CD4-positive, alpha-beta T cell treated with Interleukin-21 for 1 hour (primary cell): ENCODE data around the gene C6orf89.

Experiments used
- DNase-seq: peaks from one replicate; pipeline ENCODE4 v3.0.0-alpha.2; 2020

The C6orf89 gene

DNA sequence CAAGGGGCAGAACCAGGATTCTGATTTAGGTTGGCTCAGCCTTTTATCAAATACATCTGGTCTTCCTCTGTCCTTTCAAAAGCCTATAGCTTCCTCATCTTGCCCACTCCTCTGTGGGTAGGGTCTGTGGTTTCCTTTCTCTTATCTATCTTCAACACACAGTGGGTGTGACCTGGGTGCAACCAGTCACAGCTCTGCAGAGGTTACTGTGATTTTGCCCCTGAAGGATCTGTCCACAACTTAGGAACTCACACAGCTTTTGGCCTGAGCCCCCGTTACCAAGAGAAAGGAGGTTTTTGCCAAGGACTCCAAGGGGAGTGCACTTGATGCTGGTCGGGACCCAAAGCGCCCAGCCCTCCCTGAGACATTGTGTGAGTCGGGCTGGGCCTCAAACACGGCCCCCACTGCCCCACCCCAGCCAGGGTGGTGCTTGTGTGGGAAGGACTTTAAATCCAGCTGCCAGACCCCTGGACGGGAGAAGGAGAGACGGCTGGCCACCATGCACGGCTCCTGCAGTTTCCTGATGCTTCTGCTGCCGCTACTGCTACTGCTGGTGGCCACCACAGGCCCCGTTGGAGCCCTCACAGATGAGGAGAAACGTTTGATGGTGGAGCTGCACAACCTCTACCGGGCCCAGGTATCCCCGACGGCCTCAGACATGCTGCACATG lies 68.6 kb downstream of the C6orf89 start, which contains the start of gene PI16:
PI16 (plus strand) TSS at position 477 of the 670 bp plus-strand sequence; CDS start at position 500, 23 bp downstream.
- DNase-seq = peak; percentile 56

GRCh38 chr6:36955136-36955535 lies 69.4 kb downstream of the C6orf89 start:
- no peak for DNase-seq

- no peak for DNase-seq
These were observed 70.1 kb downstream of the C6orf89 start for GRCh38 chr6:36955671-36956445.

GRCh38 chr6:36956446-36956820 lies 70.7 kb downstream of the C6orf89 start:
- DNase-seq = no peak

- DNase-seq = no peak
These were observed 72.1 kb downstream of the C6orf89 start for GRCh38 chr6:36957773-36958271.

- no peak for DNase-seq
These were observed 73.2 kb downstream of the C6orf89 start for GRCh38 chr6:36958775-36959554.

DNA sequence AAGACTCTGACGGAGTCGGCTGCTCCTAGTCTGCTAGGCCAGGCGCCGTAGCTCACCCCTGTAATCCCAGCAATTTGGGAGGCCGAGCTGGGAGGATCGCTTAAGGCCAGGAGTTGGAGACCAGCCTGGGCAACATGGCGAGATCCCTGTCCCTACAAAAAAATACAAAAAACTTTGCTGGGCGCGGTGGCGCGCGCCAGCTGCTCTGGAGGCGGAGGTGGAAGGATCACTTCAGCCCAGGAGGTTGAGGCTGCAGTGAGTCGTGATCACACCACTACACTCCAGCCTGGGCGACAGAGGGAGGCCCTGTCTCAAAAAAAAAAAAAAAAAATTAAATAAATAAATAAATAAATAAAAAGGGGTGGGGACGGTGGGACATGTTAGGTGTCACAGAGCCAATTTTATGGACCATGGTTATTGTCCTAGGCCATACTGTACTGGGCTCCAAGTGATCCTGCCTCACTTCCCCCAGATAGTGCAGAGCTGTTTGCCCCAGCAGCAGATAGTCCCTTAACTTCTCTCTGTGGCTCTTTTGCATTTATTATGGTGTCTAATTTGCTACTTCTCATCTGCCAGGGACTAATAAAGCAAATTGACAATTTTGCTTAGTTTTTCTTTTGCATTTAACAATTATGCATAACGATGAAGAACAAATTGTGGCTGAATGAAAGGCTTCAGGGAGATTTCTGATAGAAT lies 74.0 kb downstream of the C6orf89 start:
- no peak for DNase-seq

DNA sequence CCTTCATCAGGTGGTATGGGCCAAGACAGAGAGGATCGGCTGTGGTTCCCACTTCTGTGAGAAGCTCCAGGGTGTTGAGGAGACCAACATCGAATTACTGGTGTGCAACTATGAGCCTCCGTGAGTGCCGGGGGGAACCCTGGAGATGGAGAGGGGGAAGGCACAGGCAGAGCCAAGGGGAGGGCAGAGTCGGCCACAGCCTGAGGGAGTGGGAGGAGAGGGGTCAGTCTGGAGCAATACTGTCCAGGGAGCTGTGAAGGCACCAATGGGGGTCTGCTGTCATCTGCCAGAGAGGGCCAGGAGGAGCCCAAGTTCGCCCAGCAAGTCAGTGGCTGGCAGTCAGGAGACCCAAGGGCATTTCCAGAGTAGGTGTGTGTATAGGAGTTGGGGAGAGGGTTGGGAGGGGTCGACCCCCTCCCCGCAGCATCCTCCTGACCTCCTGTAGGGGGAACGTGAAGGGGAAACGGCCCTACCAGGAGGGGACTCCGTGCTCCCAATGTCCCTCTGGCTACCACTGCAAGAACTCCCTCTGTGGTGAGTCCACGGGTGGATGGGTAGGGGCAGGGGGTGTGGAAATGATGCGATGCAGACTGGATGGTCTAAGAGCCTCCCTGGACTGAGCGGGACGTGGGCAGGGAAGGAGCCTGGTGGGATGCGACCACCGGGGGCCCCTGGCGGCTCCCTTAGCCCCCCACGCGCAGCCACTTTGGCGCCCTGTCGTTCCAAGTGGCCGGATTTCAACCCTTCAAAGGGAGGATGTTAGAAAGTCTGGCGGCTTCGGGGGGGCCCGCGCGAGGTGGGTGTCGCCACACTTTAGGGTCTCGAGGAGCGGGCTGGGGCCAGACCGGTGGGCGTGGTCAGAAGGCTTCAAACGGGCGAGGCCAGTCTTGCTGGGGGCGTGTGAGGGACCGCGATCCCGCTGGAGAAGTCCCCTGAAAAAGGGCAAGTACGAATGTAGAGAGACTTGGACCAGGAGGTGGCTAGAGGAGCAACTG lies 76.0 kb downstream of the C6orf89 start:
- DNase-seq = no peak

- DNase-seq = peak; percentile 92
These were observed 77.1 kb downstream of the C6orf89 start for GRCh38 chr6:36962874-36963273.

DNA sequence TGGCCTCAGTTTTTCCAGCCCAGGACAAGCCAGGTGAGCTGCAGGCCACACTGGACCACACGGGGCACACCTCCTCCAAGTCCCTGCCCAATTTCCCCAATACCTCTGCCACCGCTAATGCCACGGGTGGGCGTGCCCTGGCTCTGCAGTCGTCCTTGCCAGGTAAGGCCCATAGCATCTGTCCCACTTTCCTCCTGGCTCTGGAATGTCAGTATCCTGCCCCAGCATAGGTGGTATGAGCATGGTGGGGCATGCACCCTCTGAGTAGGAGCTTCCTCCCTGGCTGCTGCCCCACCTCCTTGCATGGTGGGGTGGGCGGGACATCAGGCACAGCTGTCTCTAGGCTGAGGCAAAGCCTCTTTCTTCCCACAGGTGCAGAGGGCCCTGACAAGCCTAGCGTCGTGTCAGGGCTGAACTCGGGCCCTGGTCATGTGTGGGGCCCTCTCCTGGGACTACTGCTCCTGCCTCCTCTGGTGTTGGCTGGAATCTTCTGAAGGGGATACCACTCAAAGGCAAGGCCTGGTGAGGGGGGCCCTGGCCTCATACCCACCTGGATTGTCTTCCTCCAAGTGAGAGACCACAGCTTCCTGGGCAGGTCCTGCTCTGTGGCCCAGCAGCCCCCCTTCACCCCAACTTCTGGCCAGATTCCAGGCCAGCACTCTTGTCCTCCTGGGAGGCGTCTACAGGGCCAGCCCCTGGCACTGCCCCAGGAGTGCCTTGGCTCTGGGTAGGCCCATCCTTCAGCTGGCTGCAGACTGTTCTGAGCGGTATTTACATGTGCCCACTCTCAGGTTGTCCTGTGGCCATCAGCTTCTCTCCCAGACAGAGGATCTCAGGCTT lies 77.9 kb downstream of the C6orf89 start:
- peak; percentile 65 for DNase-seq

- DNase-seq = no peak
These were observed 78.6 kb downstream of the C6orf89 start for GRCh38 chr6:36964349-36964748.

DNA sequence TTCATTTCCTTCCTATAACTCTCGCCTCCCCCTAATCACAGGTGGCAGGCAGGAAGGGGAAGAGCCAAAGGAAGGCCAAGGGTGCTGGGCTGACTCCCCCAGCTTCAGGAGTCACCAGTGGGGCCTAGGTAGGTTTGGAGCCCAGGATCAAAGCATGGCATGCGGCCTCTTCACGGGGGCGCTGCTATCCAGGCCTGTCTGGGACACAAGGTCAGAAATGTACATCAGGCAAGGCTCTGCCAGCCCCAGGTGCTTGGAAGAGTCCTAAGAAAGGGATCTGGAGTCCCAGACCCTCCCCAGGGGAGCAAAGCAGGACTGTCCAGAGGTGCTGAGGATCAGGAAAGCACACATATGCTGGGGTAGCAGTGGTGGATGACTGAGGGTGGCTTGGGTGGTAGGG lies 79.2 kb downstream of the C6orf89 start:
- DNase-seq = no peak

DNA sequence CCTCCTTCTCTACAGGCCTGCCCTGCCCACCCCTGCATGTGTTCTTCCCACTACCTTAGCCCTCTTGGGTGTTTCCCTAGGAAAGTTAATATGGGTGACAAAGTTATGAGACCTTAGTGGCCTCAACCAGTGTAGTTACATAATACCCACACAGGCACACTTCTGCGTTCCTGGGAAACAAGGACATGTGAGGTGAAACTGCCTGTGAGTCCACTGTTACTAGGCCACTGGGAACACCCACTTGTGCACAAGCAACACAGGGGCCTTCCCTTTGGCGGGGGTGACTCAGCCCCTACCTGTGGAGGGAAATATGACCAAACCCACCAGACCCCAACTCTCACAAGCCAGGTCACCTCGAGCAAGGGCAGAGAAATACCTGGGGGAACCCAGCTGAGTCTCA lies 81.5 kb downstream of the C6orf89 start:
- DNase-seq = no peak

DNA sequence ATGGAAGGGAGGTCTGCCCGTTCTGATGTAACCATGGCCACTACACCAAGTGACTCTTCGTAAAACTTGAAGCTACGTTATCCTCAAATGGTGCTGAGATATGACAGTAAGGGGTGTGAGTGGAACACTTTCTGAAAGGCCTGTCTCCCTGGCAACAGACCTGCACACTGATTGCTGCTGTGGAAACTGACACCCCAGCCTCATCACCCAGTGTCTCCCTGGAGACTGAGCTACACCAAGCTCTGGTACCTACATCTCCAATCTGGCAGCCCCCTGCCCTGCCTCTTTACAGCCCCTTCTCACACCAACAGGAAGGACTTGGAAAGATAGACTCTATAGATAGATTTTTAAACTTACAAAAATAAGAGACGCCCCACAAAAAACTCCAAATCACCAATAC lies 82.0 kb downstream of the C6orf89 start:
- no peak for DNase-seq

DNA sequence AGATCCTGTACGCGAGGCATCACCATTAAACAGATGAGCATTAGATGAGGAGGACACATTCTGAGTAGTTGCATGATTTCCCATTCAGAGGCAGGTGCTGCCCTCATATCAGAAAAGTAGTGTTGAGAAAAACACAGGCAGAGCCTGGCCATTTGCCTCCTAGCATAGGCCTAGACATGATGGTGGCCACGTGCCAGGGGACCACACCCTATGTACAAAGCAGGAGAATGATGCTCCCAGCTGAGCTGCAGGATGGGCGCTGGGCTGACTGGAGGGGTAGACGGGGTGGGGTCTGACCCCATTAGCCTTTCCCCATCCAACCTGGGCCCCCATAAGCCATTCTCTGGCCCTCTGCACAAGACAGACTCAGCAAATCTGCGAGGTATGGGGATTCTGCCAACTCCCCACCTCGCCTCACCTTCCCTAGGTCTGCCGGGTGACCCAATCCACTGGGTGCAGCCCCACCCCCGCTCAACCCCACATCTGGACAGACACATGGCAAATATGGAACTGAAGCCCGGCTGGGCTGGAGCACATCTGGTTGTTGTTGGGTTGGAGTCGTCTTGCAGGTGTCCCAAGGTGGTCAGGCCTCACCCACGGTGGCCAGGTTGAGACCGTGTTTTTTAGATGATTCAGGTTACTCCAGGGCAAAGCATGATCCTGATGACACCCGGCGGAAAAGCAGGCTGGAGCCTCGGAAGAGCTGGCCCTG lies 82.7 kb downstream of the C6orf89 start:
- no peak for DNase-seq

DNA sequence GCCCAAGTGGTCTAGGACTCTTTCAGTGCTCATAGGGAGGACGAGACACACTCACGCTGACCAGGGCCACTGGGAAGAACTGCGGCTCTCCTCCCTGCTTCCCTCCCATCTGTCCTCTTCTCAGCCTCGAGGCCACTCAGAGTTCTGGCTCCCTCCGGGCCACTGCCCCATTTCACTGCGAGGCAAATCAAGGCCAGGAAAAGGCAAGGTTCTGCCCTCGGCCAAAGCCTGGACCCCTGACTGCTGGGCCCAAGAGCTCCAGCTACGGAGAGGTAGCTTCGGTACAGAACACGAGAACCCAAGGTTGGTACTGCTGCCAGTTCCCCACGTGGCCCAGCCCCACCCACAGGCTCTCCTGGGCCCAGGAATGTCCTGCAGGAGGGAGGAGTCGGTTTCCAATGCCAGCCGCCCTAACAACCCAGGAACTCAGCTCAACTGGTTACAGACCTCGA lies 83.5 kb downstream of the C6orf89 start:
- DNase-seq = no peak

- no peak for DNase-seq
These were observed 84.5 kb downstream of the C6orf89 start for GRCh38 chr6:36969988-36970891.
